ENCODE data around the gene RBBP6. TPM values are rescaled to one million over a fixed set of nuclear protein-coding genes. Genes with fewer than 3 reads are reported as not detected.

The RBBP6 gene
- total RNA-seq, 1 donor from 2014 or later, result 33.0 TPM

- no peak for DNase-seq (ENCODE audit: low spot score)
- peak; percentile 86 for TF ChIP-seq CTCF (IDR thresholded peaks at IDR 0.05)
- no peak overlapping the region for H3K27ac Mint-ChIP-seq (ENCODE audit: unreplicated experiment)
These were observed 41.3 kb downstream of the RBBP6 start for GRCh38 chr16:24580665-24581064.

GRCh38 chr16:24583494-24583893, 44.1 kb downstream of the RBBP6 start:
- DNase-seq (ENCODE audit: low spot score), result no peak
- Mint-ChIP-seq H3K27ac (ENCODE audit: unreplicated experiment) (no peak overlapping the region), H3K4me3 (ENCODE audit: unreplicated experiment) (no peak overlapping the region), H3K27me3 (ENCODE audit: low read depth) (no peaks in the 10 kb centered on the region), H3K4me1 (ENCODE audit: low read depth) (peaks cover 13% of the 10 kb centered on the region), H3K36me3 (ENCODE audit: low read depth) (no peaks in the 10 kb centered on the region), H3K9me3 (ENCODE audit: low read depth) (no peaks in the 10 kb centered on the region)
- no peak for TF ChIP-seq CTCF (IDR thresholded peaks at IDR 0.05)

More at GRCh38 chr16:24580665-24581064, 41.3 kb downstream of the RBBP6 start:
- no peaks in the 10 kb centered on the region for H3K9me3 Mint-ChIP-seq (ENCODE audit: low read depth)
- no peaks in the 10 kb centered on the region for H3K27me3 Mint-ChIP-seq (ENCODE audit: low read depth)
- H3K4me1 Mint-ChIP-seq (ENCODE audit: low read depth), result peaks cover 6% of the 10 kb centered on the region
- no peaks in the 10 kb centered on the region for H3K36me3 Mint-ChIP-seq (ENCODE audit: low read depth)
- no peak overlapping the region for H3K4me3 Mint-ChIP-seq (ENCODE audit: unreplicated experiment)

GRCh38 chr16:24589997-24590396, 50.6 kb downstream of the RBBP6 start:
- Mint-ChIP-seq H3K9me3 (ENCODE audit: low read depth) (peaks cover 2% of the 10 kb centered on the region), H3K36me3 (ENCODE audit: low read depth) (no peaks in the 10 kb centered on the region), H3K4me1 (ENCODE audit: low read depth) (peaks cover 11% of the 10 kb centered on the region), H3K27me3 (ENCODE audit: low read depth) (no peaks in the 10 kb centered on the region), H3K4me3 (ENCODE audit: unreplicated experiment) (no peak overlapping the region), H3K27ac (ENCODE audit: unreplicated experiment) (no peak overlapping the region)
- no peak for DNase-seq (ENCODE audit: low spot score)
- no peak for TF ChIP-seq CTCF (IDR thresholded peaks at IDR 0.05)

- H3K4me1 Mint-ChIP-seq (ENCODE audit: low read depth), result no peaks in the 10 kb centered on the region
- H3K9me3 Mint-ChIP-seq (ENCODE audit: low read depth), result peaks cover 9% of the 10 kb centered on the region
- no peak overlapping the region for H3K27ac Mint-ChIP-seq (ENCODE audit: unreplicated experiment)
- no peak overlapping the region for H3K4me3 Mint-ChIP-seq (ENCODE audit: unreplicated experiment)
- H3K36me3 Mint-ChIP-seq (ENCODE audit: low read depth), result peaks cover 8% of the 10 kb centered on the region
- peaks cover 5% of the 10 kb centered on the region for H3K27me3 Mint-ChIP-seq (ENCODE audit: low read depth)
- no peak for TF ChIP-seq CTCF (IDR thresholded peaks at IDR 0.05)
- no peak for DNase-seq (ENCODE audit: low spot score)
These were observed 59.5 kb downstream of the RBBP6 start for GRCh38 chr16:24598777-24599437.

- Mint-ChIP-seq H3K36me3 (ENCODE audit: low read depth) (no peaks in the 10 kb centered on the region), H3K27ac (ENCODE audit: unreplicated experiment) (no peak overlapping the region), H3K27me3 (ENCODE audit: low read depth) (peaks cover 9% of the 10 kb centered on the region), H3K4me3 (ENCODE audit: unreplicated experiment) (peak overlapping the region; percentile 67), H3K4me1 (ENCODE audit: low read depth) (peaks cover 19% of the 10 kb centered on the region), H3K9me3 (ENCODE audit: low read depth) (peaks cover 3% of the 10 kb centered on the region)
- TF ChIP-seq CTCF (IDR thresholded peaks at IDR 0.05), result no peak
- DNase-seq (ENCODE audit: low spot score), result no peak
These were observed 70.0 kb downstream of the RBBP6 start for GRCh38 chr16:24609417-24609739.

Data from chondrocyte (in vitro differentiated cells).